GM21723 (cell line): ENCODE results near the gene LRRC8E.
A peak's percentile ranks its signal among the peaks of the same experiment; 100 is the strongest.

Source experiments
- ATAC-seq: cut with Tn5 transposase; IDR thresholded peaks from one replicate; pipeline ENCODE4 v1.9.1; 2021; ENCODE audit warnings: mild to moderate bottlenecking, moderate library complexity; ENCODE audit not compliant: unreplicated experiment

LRRC8E gene

GRCh38 chr19:7918615-7919421, 30.5 kb downstream of the LRRC8E start:
- ATAC-seq, result no peak

GRCh38 chr19:7919610-7920518, 31.6 kb downstream of the LRRC8E start, which contains the start of gene SNAPC2:
TSS of gene SNAPC2 (plus strand) at chr19:7920338. CDS start at chr19:7920367, 29 bp downstream.
- peak; percentile 55 for ATAC-seq

- peak; percentile 38 for ATAC-seq
These were observed 32.4 kb downstream of the LRRC8E start for GRCh38 chr19:7920519-7921301.

- ATAC-seq, result no peak
These were observed 33.1 kb downstream of the LRRC8E start for GRCh38 chr19:7921302-7921966.

GRCh38 chr19:7921967-7922835, 33.9 kb downstream of the LRRC8E start:
- no peak for ATAC-seq

GRCh38 chr19:7922836-7923195, 34.5 kb downstream of the LRRC8E start:
- ATAC-seq, result no peak

- ATAC-seq, result no peak
These were observed 35.2 kb downstream of the LRRC8E start for GRCh38 chr19:7923295-7924191.

- no peak for ATAC-seq
These were observed 35.9 kb downstream of the LRRC8E start for GRCh38 chr19:7924241-7924640.

GRCh38 chr19:7924651-7925170, 36.4 kb downstream of the LRRC8E start:
- no peak for ATAC-seq

GRCh38 chr19:7925171-7925851, 37.0 kb downstream of the LRRC8E start:
- no peak for ATAC-seq

- ATAC-seq, result peak; percentile 45
These were observed 37.9 kb downstream of the LRRC8E start, which contains the start of gene CTXN1 for GRCh38 chr19:7926021-7926726. TSS of gene CTXN1 (minus strand) at chr19:7926135. CDS start at chr19:7925538, 597 bp downstream.

- ATAC-seq, result no peak
These were observed 38.7 kb downstream of the LRRC8E start for GRCh38 chr19:7926727-7927604.

- ATAC-seq, result no peak
These were observed 39.5 kb downstream of the LRRC8E start for GRCh38 chr19:7927605-7928333.

- no peak for ATAC-seq
These were observed 40.0 kb downstream of the LRRC8E start for GRCh38 chr19:7928334-7928706.
